Mucosa of rectum (tissue), 2 donors: ENCODE data around the gene PMM1.
"Not testable (repeated sequence)": the region's sequence is repeated elsewhere in the genome, so short reads cannot be mapped to it uniquely, and the experiment has no call there.

Experiments
- H3K27ac ChIP-seq, 2 donors: one replicate each; pipeline ENCODE4 v1.7.0; 2013; ENCODE audit warnings: inconsistent platforms in 2 of 2, low read depth in 2 of 2, low read length in 2 of 2
- H3K27me3 ChIP-seq, 2 donors: one replicate each; pipeline ENCODE4 v1.7.0; 2013; ENCODE audit warnings: low read length in 2 of 2; ENCODE audit not compliant: control insufficient read depth in 2 of 2, insufficient read depth in 2 of 2
- H3K36me3 ChIP-seq, 2 donors: one replicate each; pipeline ENCODE4 v1.7.0; 2013; ENCODE audit warnings: low read length in 2 of 2; ENCODE audit not compliant: control insufficient read depth in 2 of 2, insufficient read depth in 2 of 2
- H3K4me1 ChIP-seq, 2 donors: one replicate each; pipeline ENCODE4 v1.7.0; 2013; ENCODE audit warnings: low read length in 2 of 2, mild to moderate bottlenecking in 1 of 2; ENCODE audit not compliant: control insufficient read depth in 2 of 2, insufficient read depth in 2 of 2
- H3K4me3 ChIP-seq, 2 donors: one replicate each; pipeline ENCODE4 v1.7.0; 2013; ENCODE audit warnings: low read length in 2 of 2
- H3K9ac ChIP-seq, 2 donors: one replicate each; pipeline ENCODE4 v1.7.0; 2013; ENCODE audit warnings: low read length in 2 of 2, low read depth in 1 of 2, mild to moderate bottlenecking in 1 of 2
- H3K9me3 ChIP-seq, 2 donors: one replicate each; pipeline ENCODE4 v1.7.0; 2013; ENCODE audit warnings: low read length in 2 of 2; ENCODE audit not compliant: control insufficient read depth in 2 of 2
- donor health status: healthy.
- donor health status: Normal muscosa, but diverticular disease.

Gene PMM1

DNA sequence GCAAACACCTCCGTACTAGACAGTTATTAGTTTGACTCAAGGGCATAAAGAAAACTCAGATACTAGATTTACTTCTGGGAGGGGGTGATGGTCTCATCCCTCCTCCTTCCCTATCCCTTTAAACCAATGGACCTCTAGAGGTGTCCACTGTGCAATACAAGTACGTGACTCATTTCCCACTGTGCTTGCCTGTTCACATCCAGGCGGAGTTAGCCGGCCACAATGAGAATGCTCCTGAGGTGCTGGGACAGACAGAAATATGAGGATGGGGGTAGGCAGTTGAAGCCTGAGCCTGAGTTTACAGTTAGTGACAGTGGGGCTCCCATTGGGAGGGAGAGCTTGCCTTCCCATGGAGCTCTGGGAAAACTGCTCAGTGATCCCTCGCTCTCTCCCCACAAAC is 8.4 kb upstream of the PMM1 start:
- peaks cover 20 to 30% of the 10 kb centered on the region in 2 donors for H3K36me3 ChIP-seq
- H3K4me1 ChIP-seq: peaks cover 4 to 5% of the 10 kb centered on the region in 2 donors
- H3K4me3 ChIP-seq: no peak overlapping the region
- no peaks in the 10 kb centered on the region for H3K9me3 ChIP-seq
- H3K27me3 ChIP-seq: no peaks in the 10 kb centered on the region
- no peak overlapping the region for H3K27ac ChIP-seq
- H3K9ac ChIP-seq: no peak overlapping the region

DNA sequence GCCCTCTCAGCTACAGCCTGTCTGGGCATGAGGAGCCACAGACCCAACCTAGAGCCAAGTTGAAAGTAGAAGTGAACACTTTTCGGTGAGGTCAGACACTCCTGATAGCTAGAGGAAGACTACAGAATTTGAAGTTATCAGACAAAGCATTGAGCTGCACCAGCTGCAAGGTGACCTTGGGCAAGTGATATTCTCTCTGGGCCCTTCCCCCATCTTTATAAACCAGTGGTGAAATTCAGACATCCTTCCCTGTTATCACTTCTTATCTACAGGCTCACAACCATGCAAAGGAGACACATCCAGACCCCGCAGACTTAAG is 8.0 kb upstream of the PMM1 start:
- Histone ChIP-seq H3K9me3 (no peaks in the 10 kb centered on the region), H3K27ac (no peak overlapping the region), H3K36me3 (peaks cover 15 to 26% of the 10 kb centered on the region in 2 donors), H3K4me3 (no peak overlapping the region), H3K27me3 (no peaks in the 10 kb centered on the region), H3K4me1 (peaks cover 4 to 5% of the 10 kb centered on the region in 2 donors), H3K9ac (no peak overlapping the region)

DNA sequence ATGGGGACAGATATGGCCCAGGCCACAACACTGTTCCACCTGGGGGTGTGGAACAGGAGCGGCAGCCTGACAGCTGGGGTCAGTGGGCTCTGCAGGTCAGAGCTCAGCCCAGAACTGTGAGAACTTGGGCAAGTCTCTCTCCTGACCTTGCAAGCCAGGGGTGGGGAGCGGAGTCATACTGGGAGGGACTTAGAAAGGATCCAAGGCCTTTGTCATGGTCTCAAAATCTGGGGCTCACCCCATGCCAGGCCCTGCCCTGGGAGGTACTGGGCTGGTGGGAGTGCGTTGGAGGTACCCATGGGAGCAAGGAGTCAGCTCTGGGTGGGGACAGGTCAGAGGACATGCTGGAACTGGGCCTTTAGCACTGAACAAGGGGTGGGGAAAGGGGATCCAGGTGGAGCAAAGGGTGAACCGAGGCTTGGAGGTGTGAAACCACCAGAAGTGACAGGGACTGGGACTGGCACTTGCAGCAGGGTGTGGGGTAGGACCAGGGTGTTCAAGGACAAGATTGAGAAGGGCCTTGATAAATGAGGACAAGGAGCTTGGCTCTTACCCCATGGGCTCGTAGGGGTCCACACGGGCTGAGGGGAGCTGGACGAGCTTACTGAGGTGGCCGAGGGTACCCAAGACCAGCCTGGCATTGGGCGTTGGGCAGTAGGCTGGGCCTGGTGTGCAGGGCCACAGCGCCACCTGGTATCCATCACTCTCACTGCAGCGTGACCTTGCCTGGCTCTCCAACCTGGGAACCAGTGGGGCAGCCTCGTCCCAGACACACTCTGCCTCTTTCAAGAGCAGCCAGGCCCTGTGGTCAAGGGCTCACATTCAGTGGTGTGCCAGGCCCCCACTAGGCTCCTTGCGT is 7.4 kb upstream of the PMM1 start:
- Histone ChIP-seq H3K36me3 (peaks cover 11 to 20% of the 10 kb centered on the region in 2 donors), H3K27ac (no peak overlapping the region), H3K4me3 (no peak overlapping the region), H3K9ac (no peak overlapping the region), H3K4me1 (peaks cover 4 to 5% of the 10 kb centered on the region in 2 donors), H3K9me3 (no peaks in the 10 kb centered on the region), H3K27me3 (no peaks in the 10 kb centered on the region)

DNA sequence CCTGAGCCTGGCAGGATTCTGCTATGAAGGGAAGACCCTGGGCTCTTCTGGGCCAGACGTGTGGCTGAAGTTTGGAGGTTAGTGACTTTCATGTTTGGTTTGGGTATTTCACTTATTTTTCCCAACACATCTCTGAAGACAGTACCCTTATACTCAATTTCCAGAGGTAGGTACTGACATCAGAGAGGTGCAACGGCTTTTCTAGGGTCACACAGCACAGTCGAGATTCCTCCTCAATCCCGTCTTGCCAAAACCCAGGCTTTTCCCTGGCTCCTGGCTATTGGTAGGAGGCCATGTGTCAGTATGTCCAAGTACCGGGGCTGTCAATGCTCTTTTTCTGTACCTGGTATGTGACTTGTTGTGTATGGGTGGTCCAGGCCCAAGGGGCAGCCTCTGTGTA is 6.1 kb upstream of the PMM1 start:
- Histone ChIP-seq H3K27me3 (no peaks in the 10 kb centered on the region), H3K36me3 (peaks cover 6 to 11% of the 10 kb centered on the region in 2 donors), H3K9ac (no peak overlapping the region), H3K4me1 (peaks cover 4 to 5% of the 10 kb centered on the region in 2 donors), H3K9me3 (no peaks in the 10 kb centered on the region), H3K27ac (no peak overlapping the region), H3K4me3 (no peak overlapping the region)

DNA sequence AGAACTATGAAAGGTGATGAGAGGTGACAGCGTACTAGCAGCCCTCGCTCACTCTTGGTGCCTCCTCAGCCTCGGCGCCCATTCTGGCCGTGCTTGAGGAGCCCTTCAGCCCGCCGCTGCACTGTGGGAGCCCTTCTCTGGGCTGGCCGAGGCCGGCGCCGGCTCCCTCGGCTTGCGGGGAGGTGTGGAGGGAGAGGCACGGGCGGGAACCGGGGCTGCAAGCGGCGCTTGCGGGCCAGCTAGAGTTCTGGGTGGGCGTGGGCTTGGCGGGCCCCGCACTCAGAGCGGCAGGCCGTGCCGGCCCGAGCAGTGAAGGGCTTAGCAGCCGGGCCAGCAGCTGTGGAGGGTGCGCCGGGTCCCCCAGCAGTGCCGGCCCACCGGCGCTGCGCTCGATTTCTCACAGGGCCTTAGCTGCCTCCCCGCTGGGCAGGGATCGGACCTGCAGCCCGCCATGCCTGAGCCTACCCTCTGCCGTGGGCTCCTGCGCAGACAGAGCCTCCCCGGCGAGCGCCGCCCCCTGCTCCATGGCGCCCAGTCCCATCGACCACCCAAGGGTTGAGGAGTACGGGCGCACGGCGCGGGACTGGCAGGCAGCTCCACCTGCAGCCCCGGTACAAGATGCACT is 3.8 kb upstream of the PMM1 start:
- peaks cover 10% of the 10 kb centered on the region in 2 donors for H3K4me1 ChIP-seq
- not testable (repeated sequence) for H3K4me3 ChIP-seq, H3K36me3 ChIP-seq, H3K27ac ChIP-seq, H3K27me3 ChIP-seq, H3K9ac ChIP-seq, H3K9me3 ChIP-seq

DNA sequence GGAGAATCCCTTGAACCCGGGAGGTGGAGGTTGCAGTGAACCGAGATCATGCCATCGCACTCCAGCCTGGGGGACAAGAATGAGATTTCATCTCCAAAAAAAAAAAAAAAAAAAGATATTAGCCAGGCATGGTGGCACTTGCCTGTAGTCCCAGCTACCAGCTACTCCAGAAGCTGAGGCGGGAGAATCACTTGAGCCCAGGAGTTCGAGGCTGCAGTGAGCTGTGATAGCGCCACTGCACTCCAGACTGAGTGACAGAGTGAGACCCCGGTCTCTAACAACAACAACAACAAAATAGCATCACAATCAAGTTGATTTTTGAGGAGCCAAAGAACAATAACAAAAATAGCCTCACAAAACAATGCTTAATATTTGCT is 2.3 kb downstream of the PMM1 start:
- peaks cover 6 to 11% of the 10 kb centered on the region in 2 donors for H3K4me1 ChIP-seq
- H3K4me3 ChIP-seq: peak overlapping the region; percentile 8 to 89
- H3K36me3 ChIP-seq: peaks cover 19 to 28% of the 10 kb centered on the region in 2 donors
- H3K9me3 ChIP-seq: no peaks in the 10 kb centered on the region
- H3K27ac ChIP-seq: peak overlapping the region; percentile 73 to 80
- H3K27me3 ChIP-seq: no peaks in the 10 kb centered on the region
- no peak overlapping the region for H3K9ac ChIP-seq

DNA sequence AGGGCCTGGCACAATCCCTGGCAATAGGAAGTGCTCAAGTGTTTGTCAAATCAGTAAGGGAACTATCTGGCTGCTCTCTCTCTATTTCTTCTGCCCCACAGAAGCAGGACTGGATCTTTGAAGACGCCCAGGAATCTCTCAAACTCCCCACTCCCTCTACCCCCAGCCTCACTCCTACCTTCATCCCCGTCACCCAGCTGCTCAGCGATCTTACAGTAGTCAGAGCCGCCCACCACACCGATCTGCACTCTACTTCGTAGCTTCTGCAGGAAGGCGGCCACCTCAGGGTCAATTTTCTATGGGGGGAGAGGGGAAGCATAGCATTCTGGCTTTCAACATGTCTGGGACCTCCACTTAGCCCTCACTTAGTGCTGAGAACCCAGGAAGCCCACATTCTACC is 3.7 kb downstream of the PMM1 start:
- H3K27me3 ChIP-seq: no peaks in the 10 kb centered on the region
- H3K4me3 ChIP-seq: no peak overlapping the region
- no peaks in the 10 kb centered on the region for H3K9me3 ChIP-seq
- H3K36me3 ChIP-seq: peaks cover 21 to 33% of the 10 kb centered on the region in 2 donors
- H3K27ac ChIP-seq: no peak overlapping the region
- peaks cover 6 to 11% of the 10 kb centered on the region in 2 donors for H3K4me1 ChIP-seq
- no peak overlapping the region for H3K9ac ChIP-seq

DNA sequence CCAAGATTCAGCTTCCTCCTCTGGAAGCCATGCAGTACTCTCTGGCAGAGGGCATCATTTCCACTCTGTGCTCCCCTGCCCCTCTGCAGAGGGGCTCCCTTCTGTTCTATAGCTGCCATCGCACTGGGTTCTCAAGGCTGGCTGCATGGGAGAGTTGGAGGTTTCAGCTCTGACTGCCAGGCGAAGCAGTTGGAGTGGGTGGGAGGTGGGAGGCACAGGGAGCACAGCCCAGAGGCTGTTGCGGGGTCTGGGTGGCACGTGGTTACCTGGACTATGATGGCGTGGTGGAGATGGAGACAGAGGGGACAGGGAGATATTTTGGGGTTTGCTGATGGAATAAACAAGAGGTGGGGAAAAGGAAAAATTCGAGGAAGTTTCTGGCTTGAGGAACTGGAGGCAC is 4.8 kb downstream of the PMM1 start:
- H3K36me3 ChIP-seq: peaks cover 28 to 38% of the 10 kb centered on the region in 2 donors
- H3K4me3 ChIP-seq: no peak overlapping the region
- no peaks in the 10 kb centered on the region for H3K27me3 ChIP-seq
- H3K4me1 ChIP-seq: peaks cover 6 to 11% of the 10 kb centered on the region in 2 donors
- no peaks in the 10 kb centered on the region for H3K9me3 ChIP-seq
- no peak overlapping the region for H3K27ac ChIP-seq
- no peak overlapping the region for H3K9ac ChIP-seq

DNA sequence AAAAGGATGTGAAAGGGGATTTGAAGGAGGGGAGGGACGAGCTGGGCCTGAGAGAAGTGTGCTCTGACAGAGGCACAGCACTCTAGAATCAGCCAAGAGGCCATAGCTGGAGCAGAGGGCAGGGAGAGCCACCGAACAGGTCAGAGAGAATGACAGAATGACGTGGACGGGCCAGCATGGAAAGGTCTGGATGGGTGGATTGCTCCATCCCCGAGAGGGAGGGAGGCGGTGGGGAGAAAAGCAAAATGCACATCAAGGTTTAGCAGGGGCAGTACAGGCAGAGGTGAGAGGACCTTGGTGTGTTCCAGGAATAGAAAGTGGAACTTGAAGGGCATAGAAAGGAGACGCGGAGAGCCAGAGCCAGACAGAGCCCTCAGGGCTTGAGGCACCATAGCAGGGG is 6.9 kb downstream of the PMM1 start:
- Histone ChIP-seq H3K9ac (no peak overlapping the region), H3K9me3 (no peaks in the 10 kb centered on the region), H3K4me1 (peaks cover 0 to 4% of the 10 kb centered on the region in 2 donors), H3K36me3 (peaks cover 46 to 60% of the 10 kb centered on the region in 2 donors), H3K4me3 (no peak overlapping the region), H3K27ac (no peak overlapping the region), H3K27me3 (no peaks in the 10 kb centered on the region)

DNA sequence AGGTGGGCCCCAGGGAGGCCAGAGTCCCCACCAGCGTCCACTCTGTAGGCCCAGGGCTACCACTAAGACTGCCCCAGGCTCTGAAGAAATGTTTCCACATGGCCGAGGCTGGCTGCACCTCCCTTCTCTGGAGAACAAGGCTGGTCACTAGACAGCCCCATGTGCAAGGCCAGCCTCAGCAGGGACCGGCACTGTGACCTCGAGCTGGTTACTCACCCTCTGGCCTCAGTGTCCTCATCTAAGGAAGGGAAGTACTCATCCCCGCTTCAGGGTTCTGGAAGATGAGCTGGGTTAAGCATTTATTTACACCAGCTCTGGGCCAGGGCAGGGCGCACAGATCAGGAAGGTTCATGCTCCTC is 9.7 kb downstream of the PMM1 start:
- Histone ChIP-seq H3K9ac (no peak overlapping the region), H3K4me1 (peaks cover 0 to under 1% of the 10 kb centered on the region in 2 donors), H3K27ac (no peak overlapping the region), H3K4me3 (no peak overlapping the region), H3K36me3 (peaks cover 58 to 78% of the 10 kb centered on the region in 2 donors), H3K9me3 (no peaks in the 10 kb centered on the region), H3K27me3 (no peaks in the 10 kb centered on the region)
